H9 (cell line): ENCODE data around the gene NKX6-2. TPM values are rescaled to one million over a fixed set of nuclear protein-coding genes. Genes with fewer than 3 reads are reported as not detected.

Experiments used
- DNase-seq: peaks from one replicate; pipeline ENCODE4 v3.0.0-alpha.2; 2017
- H2AFZ ChIP-seq: one replicate; pipeline ENCODE4 v1.6.1; 2013; ENCODE audit warnings: mild to moderate bottlenecking, low read length, control low read depth, moderate library complexity
- H2AK5ac ChIP-seq: 2 replicates; pipeline ENCODE4 v1.6.1; 2013; ENCODE audit warnings: low read length, control low read depth, mixed read lengths; ENCODE audit not compliant: insufficient read length
- H2BK120ac ChIP-seq: one replicate; pipeline ENCODE4 v1.6.1; 2013; ENCODE audit warnings: low read depth, mild to moderate bottlenecking, low read length, control low read depth, inconsistent platforms; ENCODE audit not compliant: poor library complexity, severe bottlenecking
- H2BK12ac ChIP-seq: 2 replicates; pipeline ENCODE4 v1.6.1; 2013; ENCODE audit warnings: low read length, control low read depth, mixed read lengths, low read depth; ENCODE audit not compliant: insufficient read length
- H2BK15ac ChIP-seq: 2 replicates; pipeline ENCODE4 v1.6.1; 2013; ENCODE audit warnings: low read depth, low read length, control low read depth
- H2BK20ac ChIP-seq: one replicate; pipeline ENCODE4 v1.6.1; 2013; ENCODE audit warnings: low read depth, mild to moderate bottlenecking, low read length, control low read depth, inconsistent platforms; ENCODE audit not compliant: poor library complexity, severe bottlenecking
- H2BK5ac ChIP-seq: 2 replicates; pipeline ENCODE4 v1.6.1; 2013; ENCODE audit warnings: low read length, control low read depth, mixed read lengths; ENCODE audit not compliant: insufficient read length
- H3K14ac ChIP-seq: 2 replicates; pipeline ENCODE4 v1.6.1; 2013; ENCODE audit warnings: low read length, control low read depth; ENCODE audit not compliant: insufficient read depth
- H3K18ac ChIP-seq: 2 replicates; pipeline ENCODE4 v1.6.1; 2013; ENCODE audit warnings: low read depth, mild to moderate bottlenecking, mixed read lengths, low read length, control low read depth; ENCODE audit not compliant: insufficient read length
- H3K23ac ChIP-seq: 2 replicates; pipeline ENCODE4 v1.6.1; 2013; ENCODE audit warnings: low read length, control low read depth, mixed read lengths, low read depth; ENCODE audit not compliant: insufficient read length
- H3K23me2 ChIP-seq: 2 replicates; pipeline ENCODE4 v1.6.1; 2013; ENCODE audit warnings: low read depth, mild to moderate bottlenecking, mixed read lengths, low read length, control low read depth; ENCODE audit not compliant: insufficient read length, poor library complexity, severe bottlenecking
- H3K27ac ChIP-seq: 2 replicates; pipeline ENCODE4 v1.5.1; 2013; ENCODE audit warnings: low read length, control low read depth, mixed read lengths, low read depth; ENCODE audit not compliant: insufficient read length
- H3K27me3 ChIP-seq: 2 replicates; pipeline ENCODE4 v1.6.1; 2013; ENCODE audit warnings: low read length, control low read depth, inconsistent platforms; ENCODE audit not compliant: insufficient read depth
- H3K4ac ChIP-seq: 2 replicates; pipeline ENCODE4 v1.6.1; 2013; ENCODE audit warnings: low read depth, mild to moderate bottlenecking, control low read depth, inconsistent platforms, low read length, moderate library complexity
- H3K4me1 ChIP-seq: 2 replicates; pipeline ENCODE4 v1.6.1; 2013; ENCODE audit warnings: low read length, control low read depth, inconsistent platforms; ENCODE audit not compliant: insufficient read depth
- H3K4me2 ChIP-seq: 2 replicates; pipeline ENCODE4 v1.6.1; 2013; ENCODE audit warnings: low read length, control low read depth, mixed read lengths; ENCODE audit not compliant: insufficient read length, insufficient read depth
- H3K56ac ChIP-seq: 2 replicates; pipeline ENCODE4 v1.6.1; 2013; ENCODE audit warnings: low read depth, mild to moderate bottlenecking, mixed read lengths, low read length, control low read depth; ENCODE audit not compliant: insufficient read length
- H3K79me1 ChIP-seq: 2 replicates; pipeline ENCODE4 v1.6.1; 2013; ENCODE audit warnings: low read depth, mild to moderate bottlenecking, moderate library complexity, low read length, control low read depth, inconsistent platforms; ENCODE audit not compliant: insufficient read depth, poor library complexity, severe bottlenecking
- H3K79me2 ChIP-seq: 2 replicates; pipeline ENCODE4 v1.6.1; 2013; ENCODE audit warnings: low read length, control low read depth, inconsistent platforms; ENCODE audit not compliant: insufficient read depth
- H3K9ac ChIP-seq: 2 replicates; pipeline ENCODE4 v1.6.1; 2013; ENCODE audit warnings: low read length, control low read depth, mixed read lengths; ENCODE audit not compliant: insufficient read length; ENCODE audit errors: extremely low read depth
- H3K9me3 ChIP-seq: one replicate; pipeline ENCODE4 v1.6.1; 2013; ENCODE audit warnings: low read depth, low read length, inconsistent platforms; ENCODE audit not compliant: control insufficient read depth
- H3T11ph ChIP-seq: one replicate; pipeline ENCODE4 v1.6.1; 2013; ENCODE audit warnings: mild to moderate bottlenecking, low read length, control low read depth, inconsistent platforms
- H4K20me1 ChIP-seq: one replicate; pipeline ENCODE4 v1.6.1; 2013; ENCODE audit not compliant: control insufficient read depth, insufficient read length, insufficient read depth
- H4K5ac ChIP-seq: 2 replicates; pipeline ENCODE4 v1.6.1; 2013; ENCODE audit warnings: low read depth, mild to moderate bottlenecking, mixed read lengths, low read length, control low read depth; ENCODE audit not compliant: insufficient read length
- H4K8ac ChIP-seq: replicated peaks from 2 replicates; pipeline ENCODE4 v1.6.1; 2013; ENCODE audit warnings: low read length, control low read depth, mixed read lengths, low read depth; ENCODE audit not compliant: insufficient read length
- H4K91ac ChIP-seq: 2 replicates; pipeline ENCODE4 v1.6.1; 2013; ENCODE audit warnings: low read depth, mild to moderate bottlenecking, moderate library complexity, mixed read lengths, low read length, control low read depth; ENCODE audit not compliant: insufficient read length
- H3K27ac Mint-ChIP-seq, 3 experiments: 2 replicates in 2 of 3; 3 replicates in 1 of 3; pipeline ENCODE4 v1.8.0; 2020 to 2021; ENCODE audit warnings: mixed read lengths in 3 of 3, mild to moderate bottlenecking in 1 of 3, moderate library complexity in 1 of 3
- H3K27me3 Mint-ChIP-seq: 2 replicates; pipeline ENCODE4 v1.8.0; 2021; ENCODE audit warnings: low read depth, mild to moderate bottlenecking, moderate library complexity, mixed read lengths
- H3K36me3 Mint-ChIP-seq, 3 experiments: 2 replicates in 2 of 3; 3 replicates in 1 of 3; pipeline ENCODE4 v1.8.0; 2020 to 2021; ENCODE audit warnings: low read depth in 3 of 3, mixed read lengths in 3 of 3; ENCODE audit not compliant: insufficient read depth in 1 of 3
- H3K4me1 Mint-ChIP-seq, 2 experiments: 2 replicates each; pipeline ENCODE4 v1.8.0; 2020; ENCODE audit warnings: mixed read lengths in 2 of 2
- H3K4me3 Mint-ChIP-seq, 2 experiments: 2 replicates in 1 of 2; 3 replicates in 1 of 2; pipeline ENCODE4 v1.8.0; 2020 to 2021; ENCODE audit warnings: mild to moderate bottlenecking in 2 of 2, mixed read lengths in 2 of 2, moderate library complexity in 1 of 2
- H3K9me3 Mint-ChIP-seq, 2 experiments: 2 replicates in 1 of 2; 3 replicates in 1 of 2; pipeline ENCODE4 v1.8.0; 2020; ENCODE audit warnings: mild to moderate bottlenecking in 2 of 2, mixed read lengths in 2 of 2, moderate library complexity in 1 of 2
- WGBS: extraction: QIAGEN DNeasy Blood & Tissue Kit; methylation state at CpG from one replicate; pipeline ENCODE4 v1.1.7; 2013; ENCODE audit warnings: missing lambda C conversion rate, low lambda C conversion rate, mixed read lengths; ENCODE audit not compliant: insufficient read length; ENCODE audit errors: extremely low coverage; 5-methylcytosine and 5-hydroxymethylcytosine counted together
- total RNA-seq: library from RNA; stranded (reverse); gene quantifications from 2 replicates; pipeline ENCODE4 v1.2.1, GENCODE V29; 2021
- TF ChIP-seq, protein P1 (sequence below): fragments of 200-600 bp; sonication (generic); conservative IDR thresholded peaks from 3 replicates; pipeline ENCODE4 v1.8.0; 2021; ENCODE audit warnings: antibody characterized with exemption, mild to moderate bottlenecking

NKX6-2 gene
- total RNA-seq, 1 experiment from 2014 or later: 0.13 TPM

DNA sequence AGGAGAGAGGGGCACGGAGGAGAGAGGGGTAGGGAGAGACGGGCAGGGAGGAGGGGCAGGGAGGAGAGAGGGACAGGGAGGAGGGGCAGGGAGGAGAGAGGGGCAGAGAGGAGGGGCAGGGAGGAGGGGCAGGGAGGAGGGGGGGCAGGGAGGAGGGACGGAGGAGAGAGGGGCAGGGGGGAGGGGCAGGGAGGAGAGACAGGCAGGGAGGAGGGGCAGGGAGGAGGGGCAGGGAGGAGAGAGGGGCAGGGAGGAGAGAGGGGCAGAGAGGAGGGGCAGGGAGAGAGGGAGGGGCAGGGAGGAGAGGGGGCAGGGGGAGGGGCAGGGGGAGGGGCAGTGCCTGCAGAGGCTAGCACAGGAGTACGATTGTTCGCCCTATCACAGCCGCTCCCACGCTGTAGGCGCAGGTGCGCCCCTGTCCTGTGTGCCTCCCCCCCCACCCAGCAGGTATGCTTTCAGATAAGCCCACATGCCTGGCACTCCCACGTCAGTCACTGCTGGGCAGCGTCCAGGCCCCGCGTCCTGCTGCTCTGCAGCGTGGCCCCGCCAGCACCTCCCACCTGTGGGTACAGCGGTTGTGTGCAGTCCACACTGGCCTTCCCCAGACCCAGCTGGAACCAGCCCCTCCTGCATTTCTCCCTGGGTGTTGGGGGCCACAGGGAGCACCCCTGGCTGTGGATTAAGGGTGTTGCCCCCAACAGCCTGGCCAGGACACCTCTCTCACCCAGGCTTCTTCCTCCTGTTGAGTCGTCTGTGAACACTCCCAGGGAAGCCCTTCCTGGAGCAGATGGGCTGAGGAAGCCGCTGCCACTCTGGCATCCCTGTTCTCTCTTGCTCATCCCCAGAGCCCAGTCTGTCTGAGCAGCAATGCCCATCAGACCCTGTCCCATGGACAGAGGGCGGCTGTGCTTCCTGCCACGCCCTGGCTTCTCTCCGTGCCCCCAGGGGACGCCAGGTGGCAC lies 10.8 kb downstream of the NKX6-2 start:
- Histone ChIP-seq H4K91ac (no peak overlapping the region), H3K18ac (no peak overlapping the region), H4K20me1 (no peaks in the 10 kb centered on the region), H4K5ac (no peak overlapping the region), H3K79me2 (no peaks in the 10 kb centered on the region), H2BK120ac (no peak overlapping the region), H3K4ac (no peak overlapping the region), H3K27me3 (no peaks in the 10 kb centered on the region), H3K14ac (0 out of 2 replicates have a peak overlapping the region, but pooled peaks have one; percentile 62), H2BK5ac (no peak overlapping the region), H3K9me3 (no peaks in the 10 kb centered on the region), H3K27ac (no peak overlapping the region), H2BK12ac (no peak overlapping the region), H3K9ac (no peak overlapping the region), H4K8ac (no peak overlapping the region), H3K4me1 (no peaks in the 10 kb centered on the region), H3K79me1 (no peaks in the 10 kb centered on the region), H2AFZ (no peak overlapping the region), H3K56ac (no peak overlapping the region), H3K4me2 (no peak overlapping the region), H3T11ph (no peak overlapping the region), H2BK15ac (no peak overlapping the region), H3K23me2 (no peaks in the 10 kb centered on the region), H2BK20ac (no peak overlapping the region), H3K23ac (no peak overlapping the region), H2AK5ac (no peak overlapping the region)
- Mint-ChIP-seq H3K9me3 (peaks cover 8 to 9% of the 10 kb centered on the region in 2 experiments; a peak in 4 of 5 replicates), H3K27ac (no peak overlapping the region), H3K4me1 (peaks cover 0 to 8% of the 10 kb centered on the region in 2 experiments; a peak in 2 of 4 replicates), H3K36me3 (peaks cover 4 to 8% (median 6%) of the 10 kb centered on the region in 3 experiments; a peak in 5 of 7 replicates), H3K27me3 (peaks cover 2% of the 10 kb centered on the region; the same call in 1 of the 2 replicates), H3K4me3 (no peak overlapping the region)
- TF ChIP-seq, protein P1, sequence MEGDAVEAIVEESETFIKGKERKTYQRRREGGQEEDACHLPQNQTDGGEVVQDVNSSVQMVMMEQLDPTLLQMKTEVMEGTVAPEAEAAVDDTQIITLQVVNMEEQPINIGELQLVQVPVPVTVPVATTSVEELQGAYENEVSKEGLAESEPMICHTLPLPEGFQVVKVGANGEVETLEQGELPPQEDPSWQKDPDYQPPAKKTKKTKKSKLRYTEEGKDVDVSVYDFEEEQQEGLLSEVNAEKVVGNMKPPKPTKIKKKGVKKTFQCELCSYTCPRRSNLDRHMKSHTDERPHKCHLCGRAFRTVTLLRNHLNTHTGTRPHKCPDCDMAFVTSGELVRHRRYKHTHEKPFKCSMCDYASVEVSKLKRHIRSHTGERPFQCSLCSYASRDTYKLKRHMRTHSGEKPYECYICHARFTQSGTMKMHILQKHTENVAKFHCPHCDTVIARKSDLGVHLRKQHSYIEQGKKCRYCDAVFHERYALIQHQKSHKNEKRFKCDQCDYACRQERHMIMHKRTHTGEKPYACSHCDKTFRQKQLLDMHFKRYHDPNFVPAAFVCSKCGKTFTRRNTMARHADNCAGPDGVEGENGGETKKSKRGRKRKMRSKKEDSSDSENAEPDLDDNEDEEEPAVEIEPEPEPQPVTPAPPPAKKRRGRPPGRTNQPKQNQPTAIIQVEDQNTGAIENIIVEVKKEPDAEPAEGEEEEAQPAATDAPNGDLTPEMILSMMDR: no peak
- DNase-seq: peak; percentile 86
- no CpG with 5 or more reads among the region's 22 CpGs for WGBS
